ENCODE results near the gene TERB1.

GRCh38 chr16:66705790-66706505 is 95.4 kb downstream of the TERB1 start:
- TF ChIP-seq CTCF (IDR thresholded peaks at IDR 0.05), result no peak
- no peak for TF ChIP-seq EP300 (IDR thresholded peaks at IDR 0.05)
- no peak for TF ChIP-seq POLR2A (IDR thresholded peaks at IDR 0.05)
